Measurements from ENCODE around the gene SYT9. TPM values are rescaled to one million over a fixed set of nuclear protein-coding genes. Genes with fewer than 3 reads are reported as not detected.

SYT9 gene
- total and polyA plus RNA-seq, 2 of the 8 experiments (the other 6 are each of a cell fraction or from before 2014, with no cell fraction given): 1.5 to 2.9 TPM

DNA sequence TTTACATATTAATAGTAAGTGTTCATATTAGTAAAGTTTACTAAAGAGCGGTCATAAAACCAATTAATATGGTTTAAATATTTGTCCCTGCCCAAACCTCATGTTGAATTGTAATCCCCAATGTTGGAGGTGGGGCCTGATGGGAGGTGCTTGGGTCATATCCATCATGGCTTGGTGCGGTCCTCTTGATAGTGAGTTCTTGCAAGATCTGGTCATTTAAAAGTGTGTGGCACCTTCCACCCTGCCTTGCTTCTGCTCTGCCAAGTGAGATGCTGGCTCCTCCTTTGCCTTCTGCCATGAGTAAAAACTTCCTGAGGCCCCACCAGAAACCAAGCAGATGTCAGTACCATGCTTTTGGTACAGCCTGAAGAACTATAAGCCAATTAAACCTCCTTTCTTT lies 178.8 kb downstream of the SYT9 start (continued):
- TF ChIP-seq, protein P1, sequence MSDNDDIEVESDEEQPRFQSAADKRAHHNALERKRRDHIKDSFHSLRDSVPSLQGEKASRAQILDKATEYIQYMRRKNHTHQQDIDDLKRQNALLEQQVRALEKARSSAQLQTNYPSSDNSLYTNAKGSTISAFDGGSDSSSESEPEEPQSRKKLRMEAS (IDR thresholded peaks at IDR 0.05): no peak
- TF ChIP-seq KDM5A (IDR thresholded peaks at IDR 0.05; ENCODE audit: low read length) (no peak), CTBP2 (IDR thresholded peaks at IDR 0.05; ENCODE audit: borderline replicate concordance, insufficient read depth, insufficient read length, low read length) (no peak), MAFK (IDR thresholded peaks at IDR 0.05; ENCODE audit: low read depth, low read length) (no peak), HDAC2 (IDR thresholded peaks at IDR 0.05; ENCODE audit: borderline replicate concordance in 1 of 2, low read depth in 2 of 2, low read length in 2 of 2) (no peak), HDAC6 (IDR thresholded peaks at IDR 0.05; ENCODE audit: low read depth, low read length) (no peak)
- TF ChIP-seq, protein P2, sequence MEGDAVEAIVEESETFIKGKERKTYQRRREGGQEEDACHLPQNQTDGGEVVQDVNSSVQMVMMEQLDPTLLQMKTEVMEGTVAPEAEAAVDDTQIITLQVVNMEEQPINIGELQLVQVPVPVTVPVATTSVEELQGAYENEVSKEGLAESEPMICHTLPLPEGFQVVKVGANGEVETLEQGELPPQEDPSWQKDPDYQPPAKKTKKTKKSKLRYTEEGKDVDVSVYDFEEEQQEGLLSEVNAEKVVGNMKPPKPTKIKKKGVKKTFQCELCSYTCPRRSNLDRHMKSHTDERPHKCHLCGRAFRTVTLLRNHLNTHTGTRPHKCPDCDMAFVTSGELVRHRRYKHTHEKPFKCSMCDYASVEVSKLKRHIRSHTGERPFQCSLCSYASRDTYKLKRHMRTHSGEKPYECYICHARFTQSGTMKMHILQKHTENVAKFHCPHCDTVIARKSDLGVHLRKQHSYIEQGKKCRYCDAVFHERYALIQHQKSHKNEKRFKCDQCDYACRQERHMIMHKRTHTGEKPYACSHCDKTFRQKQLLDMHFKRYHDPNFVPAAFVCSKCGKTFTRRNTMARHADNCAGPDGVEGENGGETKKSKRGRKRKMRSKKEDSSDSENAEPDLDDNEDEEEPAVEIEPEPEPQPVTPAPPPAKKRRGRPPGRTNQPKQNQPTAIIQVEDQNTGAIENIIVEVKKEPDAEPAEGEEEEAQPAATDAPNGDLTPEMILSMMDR (IDR thresholded peaks at IDR 0.05; ENCODE audit: control extremely low read depth in 1 of 3, insufficient read depth in 1 of 3, low read depth in 1 of 3, low read length in 3 of 3): no peak

All from H1 (cell line).